HG03066 (cell line): Measurements from ENCODE around the gene PARD3B.

Source experiments
- ATAC-seq: cut with Tn5 transposase; IDR thresholded peaks from one replicate; pipeline ENCODE4 v1.9.1; 2021; ENCODE audit warnings: low read depth; ENCODE audit not compliant: unreplicated experiment

The PARD3B gene

GRCh38 chr2:204977914-204978313 lies 432.6 kb downstream of the PARD3B start:
- no peak for ATAC-seq

GRCh38 chr2:204982303-204982702 lies 437.0 kb downstream of the PARD3B start:
- no peak for ATAC-seq

DNA sequence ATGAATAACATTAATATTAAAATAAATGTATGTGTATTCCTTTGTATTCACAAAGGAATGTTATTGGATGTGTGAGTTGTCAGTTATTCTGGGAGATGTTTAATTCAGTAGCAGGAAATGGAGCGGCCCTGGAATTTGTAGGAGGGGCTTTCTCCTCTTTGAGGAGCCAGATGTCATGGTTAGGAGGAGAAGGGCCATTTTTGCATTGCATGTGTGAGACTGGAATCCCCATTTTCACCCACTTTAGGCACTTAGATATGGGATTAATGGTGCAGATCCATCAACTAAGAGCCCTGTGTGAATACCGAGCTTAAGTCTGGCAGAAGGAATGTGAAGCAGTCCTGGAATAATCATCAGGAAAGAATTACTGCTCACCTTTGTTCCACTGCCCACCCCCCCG lies 439.2 kb downstream of the PARD3B start:
- no peak for ATAC-seq

DNA sequence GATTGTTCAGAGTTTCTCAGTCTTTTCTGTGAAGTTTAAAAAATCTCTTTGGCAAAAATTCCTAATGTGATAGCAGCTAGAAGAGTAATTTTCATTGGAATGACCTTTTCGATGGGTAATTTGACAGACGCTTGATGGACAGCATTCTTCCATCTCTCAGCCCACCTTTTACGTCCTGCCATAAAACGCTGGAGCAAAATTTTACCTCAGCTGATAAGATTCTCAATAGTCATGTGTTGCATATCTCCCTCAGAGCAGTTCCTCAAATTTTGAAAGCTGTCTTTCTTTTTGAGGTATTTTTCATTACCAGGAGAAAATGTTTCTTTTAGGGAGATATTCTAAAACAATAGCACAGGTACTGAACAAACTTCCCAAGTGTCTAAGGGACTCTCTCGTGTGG lies 441.4 kb downstream of the PARD3B start:
- ATAC-seq, result no peak

- no peak for ATAC-seq
Observed at GRCh38 chr2:204988836-204989235, 443.6 kb downstream of the PARD3B start.

DNA sequence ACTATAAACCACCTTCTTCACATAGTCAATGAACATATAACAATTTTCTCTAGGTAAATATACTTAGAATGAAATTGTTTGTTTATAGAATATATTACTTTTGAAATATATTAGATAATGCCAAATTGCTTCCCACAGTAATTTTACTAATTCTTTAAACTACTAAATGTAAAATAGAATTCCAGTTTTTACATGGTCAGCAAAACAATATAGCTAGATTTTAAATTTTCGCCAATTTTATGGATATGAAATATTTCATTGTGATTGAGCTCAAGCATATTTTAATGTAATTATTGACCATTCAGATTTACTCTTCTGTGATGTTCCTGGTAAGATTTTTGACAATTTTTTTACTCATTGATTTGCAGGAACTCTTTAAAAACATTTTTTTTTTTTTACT lies 444.6 kb downstream of the PARD3B start:
- ATAC-seq, result no peak

DNA sequence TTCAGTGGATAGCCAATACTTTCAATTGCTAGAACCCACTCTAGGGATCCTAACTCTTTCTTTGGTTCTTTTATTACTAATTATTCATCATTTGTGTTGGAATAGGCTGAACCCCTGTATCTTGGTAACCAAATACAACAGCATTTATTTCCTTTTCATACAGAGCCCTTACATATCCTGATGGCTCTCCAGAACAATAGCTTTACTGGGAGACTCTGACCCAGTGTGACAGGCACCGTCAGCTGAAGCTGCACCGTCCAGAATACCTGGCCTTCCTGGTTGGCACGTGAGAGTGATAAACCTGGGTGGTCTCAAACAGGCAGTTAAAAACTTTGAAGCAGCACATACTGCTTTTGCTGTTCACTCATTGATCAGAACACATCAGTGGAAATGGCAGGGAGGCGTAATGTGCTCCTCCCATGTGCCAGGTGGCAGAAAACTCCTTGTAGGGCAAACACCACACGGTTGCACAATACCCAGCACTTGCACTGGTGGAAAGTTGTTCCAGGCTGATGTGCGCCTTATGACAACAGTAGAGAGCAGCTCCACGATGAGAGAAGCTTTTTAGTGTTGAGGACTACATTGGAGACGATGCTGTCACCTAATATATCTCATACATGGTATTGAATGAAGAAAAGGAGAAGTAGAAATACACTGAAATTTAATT lies 456.2 kb downstream of the PARD3B start:
- ATAC-seq, result no peak

DNA sequence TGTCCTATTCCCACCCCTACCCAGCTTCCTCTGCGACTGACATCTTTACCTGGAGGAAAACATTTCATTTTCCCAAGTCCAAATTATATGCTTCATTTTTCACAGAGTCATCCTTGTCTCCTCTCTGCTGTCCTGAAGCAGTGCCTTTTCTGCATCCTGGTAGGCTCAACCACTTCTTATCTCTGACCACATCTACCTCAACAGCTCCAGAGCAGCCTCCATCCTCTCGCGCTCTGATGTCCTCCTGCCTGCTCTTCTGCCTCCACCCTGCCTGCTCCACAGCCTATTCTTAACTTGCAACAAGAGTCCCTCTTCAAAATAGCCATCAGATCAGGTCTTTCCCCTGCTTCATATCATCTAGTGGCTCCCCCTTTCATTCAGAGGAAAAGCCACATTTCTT lies 457.1 kb downstream of the PARD3B start:
- ATAC-seq, result no peak

DNA sequence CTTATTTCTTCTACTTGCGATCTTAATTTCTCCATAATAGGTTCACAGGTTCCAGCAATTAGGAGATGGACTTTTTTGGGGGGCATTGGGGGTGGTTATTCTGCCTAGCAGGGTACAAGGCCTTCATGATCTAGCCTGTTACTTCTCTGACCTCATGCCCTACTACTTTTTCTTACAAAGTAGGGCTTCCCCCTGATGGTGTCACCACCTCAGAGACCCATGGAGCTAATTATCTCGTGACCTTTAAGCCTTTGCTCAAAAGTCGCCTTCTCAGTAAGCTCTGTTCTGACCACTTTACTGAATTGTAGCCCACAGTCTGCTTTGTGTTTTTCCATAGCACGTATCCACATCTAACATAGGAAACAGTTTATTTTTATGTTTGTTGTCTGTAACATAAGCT lies 458.0 kb downstream of the PARD3B start:
- ATAC-seq, result no peak

- ATAC-seq, result no peak
Observed at GRCh38 chr2:205010196-205010595, 464.9 kb downstream of the PARD3B start.

DNA sequence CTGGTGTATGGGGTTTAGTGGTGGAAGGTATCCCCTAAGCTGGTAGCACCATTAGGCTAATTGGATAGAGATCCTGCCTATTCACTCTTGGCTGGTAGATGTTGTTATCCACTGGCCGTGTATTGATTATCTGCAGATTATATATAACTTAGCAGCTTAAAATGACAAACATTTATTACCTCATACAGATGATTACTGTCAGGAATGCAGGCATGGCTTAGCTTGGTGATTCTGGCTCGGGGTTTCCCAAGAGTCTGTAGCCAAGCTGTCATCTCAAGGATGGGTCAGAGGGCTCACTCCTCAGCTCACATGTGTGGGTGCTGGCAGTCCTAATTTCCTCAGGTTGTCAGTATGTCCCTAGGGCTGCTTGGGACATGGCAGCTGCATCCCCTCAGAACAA lies 465.8 kb downstream of the PARD3B start:
- ATAC-seq, result no peak

- ATAC-seq, result no peak
Observed at GRCh38 chr2:205012961-205013360, 467.7 kb downstream of the PARD3B start.

GRCh38 chr2:205013586-205013985 lies 468.3 kb downstream of the PARD3B start:
- no peak for ATAC-seq

DNA sequence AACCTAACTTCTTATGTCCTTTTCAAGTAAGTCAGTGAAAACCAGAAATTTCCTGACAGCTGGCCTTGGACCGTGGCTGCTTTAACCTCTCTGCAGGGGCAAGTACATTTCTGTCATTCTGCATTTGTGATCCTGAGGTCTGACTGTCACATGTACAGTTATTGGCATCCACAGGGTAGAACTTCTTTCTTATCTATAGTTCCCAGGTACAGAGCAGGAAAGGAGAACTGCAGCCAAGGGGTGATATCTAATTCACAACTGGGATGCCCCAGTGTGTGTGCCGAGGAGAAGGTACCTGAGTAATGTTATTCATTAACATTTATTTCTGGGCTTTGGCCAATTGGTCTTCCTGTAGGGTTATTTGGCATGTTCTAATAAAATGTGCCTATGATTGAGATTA lies 468.9 kb downstream of the PARD3B start:
- no peak for ATAC-seq

DNA sequence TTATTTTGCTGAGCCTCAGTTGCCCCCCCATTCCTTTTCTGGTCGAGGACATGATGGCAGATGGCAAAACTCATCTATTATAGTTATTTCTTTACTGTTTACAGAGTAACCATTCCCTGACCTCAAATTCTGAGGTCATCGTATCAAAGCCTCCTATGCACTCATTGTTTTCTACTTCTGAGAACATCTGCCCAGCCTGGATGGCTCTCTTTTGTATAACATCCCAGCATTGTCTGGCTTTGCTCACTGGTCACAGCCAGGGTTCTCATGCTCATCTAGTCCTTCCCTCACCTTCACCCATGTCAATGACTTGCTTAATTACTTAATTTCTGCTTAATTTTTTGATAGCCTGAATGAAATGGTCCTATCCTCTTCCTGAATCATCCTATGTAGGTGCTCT lies 472.1 kb downstream of the PARD3B start:
- ATAC-seq, result no peak

GRCh38 chr2:205017912-205018311 lies 472.6 kb downstream of the PARD3B start:
- ATAC-seq, result no peak

GRCh38 chr2:205020673-205021072 lies 475.4 kb downstream of the PARD3B start:
- no peak for ATAC-seq

GRCh38 chr2:205022841-205023240 lies 477.6 kb downstream of the PARD3B start:
- no peak for ATAC-seq

DNA sequence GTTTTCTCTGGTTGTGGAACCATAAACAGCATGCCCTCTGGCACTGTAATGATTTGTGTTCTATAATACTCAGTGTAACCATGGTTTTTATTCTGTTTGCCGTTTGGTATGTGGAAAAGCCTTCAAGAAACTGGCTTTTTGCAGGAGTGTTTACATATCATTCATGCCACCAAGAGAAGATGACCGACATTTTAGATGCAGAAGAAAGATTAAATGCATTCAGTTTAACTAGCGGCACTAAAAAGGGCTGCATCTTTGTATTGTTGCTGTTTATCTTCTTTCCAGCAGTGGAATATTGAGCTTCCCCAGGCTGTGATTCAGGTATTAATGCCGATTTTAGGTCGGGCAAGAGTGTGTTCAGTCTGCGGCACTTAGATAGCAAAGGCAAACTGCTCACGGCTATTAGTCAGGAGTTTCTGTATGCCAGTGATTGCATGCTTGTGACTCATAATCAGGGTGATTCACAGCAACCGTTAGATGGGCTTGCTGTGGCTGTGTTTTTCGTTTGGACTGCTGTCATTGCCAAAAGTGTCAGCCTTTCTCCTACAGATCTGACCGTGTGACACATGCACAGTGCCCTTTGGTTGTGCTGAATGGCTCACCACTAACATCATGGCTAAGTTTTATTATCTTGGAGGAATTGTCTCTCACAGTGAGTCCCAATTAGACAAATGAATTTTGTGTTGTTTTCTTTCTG lies 479.7 kb downstream of the PARD3B start:
- ATAC-seq, result no peak

GRCh38 chr2:205025580-205026240 lies 480.4 kb downstream of the PARD3B start:
- ATAC-seq, result no peak

DNA sequence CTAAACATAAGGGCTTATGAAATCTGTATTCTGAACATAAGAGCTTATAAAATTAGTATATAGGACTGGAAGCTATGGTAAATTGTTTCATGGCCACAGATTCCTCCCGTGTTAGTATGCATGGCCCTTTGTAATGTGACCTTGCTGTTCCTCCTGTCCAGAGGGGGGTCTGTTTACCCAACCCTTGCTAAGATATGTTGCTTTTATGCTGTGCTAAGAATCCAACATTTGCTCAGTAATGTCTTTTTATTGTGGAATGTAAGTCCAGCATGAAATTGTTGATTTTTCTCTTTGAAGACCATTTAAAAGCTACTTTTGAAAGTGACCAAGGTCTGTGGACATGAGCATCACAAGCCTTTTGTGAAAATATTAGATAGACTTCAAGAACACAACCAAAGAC lies 485.4 kb downstream of the PARD3B start:
- no peak for ATAC-seq

- no peak for ATAC-seq
Observed at GRCh38 chr2:205032093-205032551, 486.8 kb downstream of the PARD3B start.
